Measurements from ENCODE around the gene PPP4R2. TPM values are rescaled to one million over a fixed set of nuclear protein-coding genes. Genes with fewer than 3 reads are reported as not detected.

The PPP4R2 gene
- total RNA-seq, 4 donors from 2014 or later, result 72.9 to 134 (median 80.6) TPM

DNA sequence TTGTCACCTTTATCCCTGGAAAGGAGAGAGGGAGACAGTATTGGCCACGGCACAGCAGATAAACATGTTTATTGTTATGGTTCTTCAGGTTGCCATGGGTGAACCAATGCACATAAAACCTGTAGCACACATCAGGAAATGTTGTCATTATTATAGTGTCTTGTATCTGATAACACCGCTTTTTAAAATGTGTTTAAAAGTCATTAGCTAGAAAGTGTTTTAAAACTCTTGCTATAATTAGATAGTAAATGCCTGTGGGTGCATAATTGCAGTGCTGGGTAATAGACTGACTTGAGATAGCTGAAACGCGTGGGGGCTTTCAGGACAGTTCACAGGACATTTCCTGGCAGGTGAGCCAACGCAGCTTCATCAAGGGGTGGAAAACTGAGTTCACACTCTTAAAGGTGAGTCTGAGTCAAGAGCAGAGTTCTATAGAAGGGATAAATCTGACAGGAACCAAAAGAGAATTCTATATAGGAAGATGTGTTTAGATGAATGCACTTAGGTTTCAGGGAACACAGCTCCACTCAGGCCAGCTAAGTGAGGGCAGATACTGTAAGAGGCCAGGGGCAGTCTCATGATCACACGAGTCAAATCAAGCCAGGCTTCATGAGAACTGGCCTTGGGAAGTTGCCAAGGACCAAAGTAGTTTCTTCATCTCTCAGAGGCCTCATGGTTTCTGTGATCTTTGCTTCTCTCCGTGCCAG is 35.6 kb upstream of the PPP4R2 start:
- H3K27me3 ChIP-seq, result no peaks in the 10 kb centered on the region
- WGBS, 2 donors, result 60 to 64% methylated on average over 7 of the region's 7 CpGs

DNA sequence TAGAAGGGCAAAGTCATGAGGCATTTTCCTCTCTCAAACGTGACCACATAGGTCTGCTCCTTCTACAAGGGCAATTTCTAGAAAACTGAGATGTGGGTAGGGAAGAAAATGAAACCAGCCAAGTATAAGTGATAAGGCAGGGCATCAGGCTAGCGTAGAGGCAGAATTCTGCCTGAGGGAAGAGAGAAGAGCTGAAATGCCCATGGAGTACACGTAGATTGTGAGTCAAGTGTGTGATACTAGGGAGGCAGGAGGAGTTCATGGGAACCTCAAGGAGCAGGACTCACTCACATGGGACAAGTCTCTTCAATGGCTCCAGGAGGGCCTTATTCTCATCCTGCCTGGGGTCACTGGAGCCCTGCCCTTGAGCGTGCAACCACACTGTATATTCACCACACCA is 34.9 kb upstream of the PPP4R2 start:
- H3K36me3 ChIP-seq, result no peaks in the 10 kb centered on the region
- H3K4me3 ChIP-seq, result no peak overlapping the region
- H3K4me1 ChIP-seq, result peaks cover 0 to 23% (median 11%) of the 10 kb centered on the region in 4 donors
- DNase-seq (ENCODE audit: low spot score in 2 of 2), result no peak
- H3K9me3 ChIP-seq, result no peaks in the 10 kb centered on the region
- TF ChIP-seq, protein P1, sequence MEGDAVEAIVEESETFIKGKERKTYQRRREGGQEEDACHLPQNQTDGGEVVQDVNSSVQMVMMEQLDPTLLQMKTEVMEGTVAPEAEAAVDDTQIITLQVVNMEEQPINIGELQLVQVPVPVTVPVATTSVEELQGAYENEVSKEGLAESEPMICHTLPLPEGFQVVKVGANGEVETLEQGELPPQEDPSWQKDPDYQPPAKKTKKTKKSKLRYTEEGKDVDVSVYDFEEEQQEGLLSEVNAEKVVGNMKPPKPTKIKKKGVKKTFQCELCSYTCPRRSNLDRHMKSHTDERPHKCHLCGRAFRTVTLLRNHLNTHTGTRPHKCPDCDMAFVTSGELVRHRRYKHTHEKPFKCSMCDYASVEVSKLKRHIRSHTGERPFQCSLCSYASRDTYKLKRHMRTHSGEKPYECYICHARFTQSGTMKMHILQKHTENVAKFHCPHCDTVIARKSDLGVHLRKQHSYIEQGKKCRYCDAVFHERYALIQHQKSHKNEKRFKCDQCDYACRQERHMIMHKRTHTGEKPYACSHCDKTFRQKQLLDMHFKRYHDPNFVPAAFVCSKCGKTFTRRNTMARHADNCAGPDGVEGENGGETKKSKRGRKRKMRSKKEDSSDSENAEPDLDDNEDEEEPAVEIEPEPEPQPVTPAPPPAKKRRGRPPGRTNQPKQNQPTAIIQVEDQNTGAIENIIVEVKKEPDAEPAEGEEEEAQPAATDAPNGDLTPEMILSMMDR (IDR thresholded peaks at IDR 0.05), result no peak
- TF ChIP-seq POLR2A (IDR thresholded peaks at IDR 0.05), result no peak
- no peak for TF ChIP-seq EP300 (IDR thresholded peaks at IDR 0.05)
- H3K27me3 ChIP-seq, result no peaks in the 10 kb centered on the region
- H3K27ac ChIP-seq, result peak overlapping the region; percentile 31 to 97 (median 70)
- 58 to 68% methylated on average over 4 of the region's 4 CpGs for WGBS, 2 donors

More for the DNA sequence above, 35.6 kb upstream of the PPP4R2 start:
- Histone ChIP-seq H3K36me3 (no peaks in the 10 kb centered on the region), H3K4me1 (peaks cover 0 to 30% (median 13%) of the 10 kb centered on the region in 4 donors), H3K27ac (peak overlapping the region; percentile 41 to 97 (median 70)), H3K4me3 (no peak overlapping the region), H3K9me3 (no peaks in the 10 kb centered on the region)
- DNase-seq (ENCODE audit: low spot score in 2 of 2), result peak in 1 of 2 donors; percentile 39
- TF ChIP-seq, protein P1 (IDR thresholded peaks at IDR 0.05), result no peak
- peak in 1 of 2 donors; percentile 47 for TF ChIP-seq EP300 (IDR thresholded peaks at IDR 0.05)

DNA sequence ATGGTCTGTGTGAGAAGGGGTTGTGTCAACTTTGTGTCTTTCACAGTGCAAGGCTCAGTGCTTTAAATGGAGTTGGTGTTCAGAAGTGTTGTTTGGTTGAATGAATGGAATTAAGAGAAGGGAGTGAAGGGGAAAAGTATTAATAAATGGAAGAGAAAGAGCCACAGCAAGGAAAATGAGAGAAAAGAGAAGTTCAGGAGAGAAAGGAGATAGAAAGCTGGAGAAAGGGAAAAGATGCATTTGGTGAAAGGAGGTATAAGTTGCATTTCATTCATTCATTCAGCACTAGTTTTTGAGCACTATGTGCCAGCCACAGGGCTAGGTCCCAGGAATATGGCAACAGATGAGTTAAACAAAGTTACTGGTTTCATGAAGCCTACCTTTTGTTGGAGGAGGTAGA is 34.3 kb upstream of the PPP4R2 start:
- Histone ChIP-seq H3K9me3 (no peaks in the 10 kb centered on the region), H3K27me3 (no peaks in the 10 kb centered on the region), H3K27ac (peak overlapping the region; percentile 31 to 97 (median 64)), H3K4me3 (no peak overlapping the region), H3K36me3 (no peaks in the 10 kb centered on the region), H3K4me1 (peaks cover 0 to 23% (median 8%) of the 10 kb centered on the region in 4 donors)
- TF ChIP-seq, protein P1 (IDR thresholded peaks at IDR 0.05), result no peak
- no peak for DNase-seq (ENCODE audit: low spot score in 2 of 2)

DNA sequence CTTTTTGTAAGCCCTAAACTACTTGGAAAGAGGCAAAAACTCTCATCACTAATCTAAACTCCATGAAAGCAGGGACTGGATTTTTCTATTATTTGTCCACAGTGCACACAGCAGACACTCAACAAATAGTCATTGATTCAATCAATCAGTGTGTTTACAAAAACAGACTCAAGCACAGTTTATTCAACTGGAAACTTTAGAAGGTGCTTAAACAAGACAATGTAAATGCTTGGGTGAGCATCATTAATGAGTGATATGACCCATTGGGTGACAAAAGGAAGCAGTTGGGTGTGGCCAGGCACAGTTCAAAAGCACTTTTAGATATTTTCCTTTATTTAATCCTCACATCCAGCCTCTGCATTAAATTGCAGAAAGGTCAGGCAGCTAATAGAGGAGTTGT is 32.0 kb upstream of the PPP4R2 start:
- Histone ChIP-seq H3K27me3 (no peaks in the 10 kb centered on the region), H3K27ac (peak overlapping the region in 2 of 4 donors; percentile 37 to 47), H3K4me1 (peaks cover 0 to 18% (median 7%) of the 10 kb centered on the region in 4 donors), H3K36me3 (peaks cover 0 to 21% (median 0%) of the 10 kb centered on the region in 3 donors), H3K4me3 (no peak overlapping the region), H3K9me3 (no peaks in the 10 kb centered on the region)
- DNase-seq (ENCODE audit: low spot score in 2 of 2), result no peak
- no peak for TF ChIP-seq POLR2A (IDR thresholded peaks at IDR 0.05)
- TF ChIP-seq, protein P1 (IDR thresholded peaks at IDR 0.05), result no peak
- TF ChIP-seq EP300 (IDR thresholded peaks at IDR 0.05), result no peak

DNA sequence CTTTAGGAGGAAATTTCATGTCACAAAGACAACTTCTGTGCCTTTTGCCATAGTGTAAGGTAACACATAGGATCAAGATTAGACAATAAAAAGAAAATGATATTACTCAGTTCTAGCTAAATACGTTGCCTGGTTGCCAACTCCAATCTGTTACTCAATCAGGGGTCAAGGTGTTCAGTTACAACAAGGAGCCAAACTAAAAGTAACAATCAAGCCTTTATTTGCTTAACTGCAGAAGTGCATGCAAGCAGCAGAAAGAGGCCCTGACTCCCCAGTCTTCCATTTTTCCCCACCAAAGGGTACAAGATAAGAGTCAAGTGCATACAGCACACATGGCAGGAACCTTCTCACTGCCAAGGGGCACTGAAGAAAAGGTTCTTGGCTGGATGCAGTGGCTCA is 28.3 kb upstream of the PPP4R2 start:
- TF ChIP-seq POLR2A (IDR thresholded peaks at IDR 0.05), result no peak
- WGBS, 2 donors, result 74 to 86% methylated on average over 1 of the region's 1 CpG
- Histone ChIP-seq H3K27ac (no peak overlapping the region), H3K4me3 (no peak overlapping the region), H3K36me3 (peaks cover 0 to 37% (median 0%) of the 10 kb centered on the region in 3 donors), H3K4me1 (peaks cover 0 to 5% (median 0%) of the 10 kb centered on the region in 4 donors), H3K9me3 (no peaks in the 10 kb centered on the region), H3K27me3 (no peaks in the 10 kb centered on the region)
- no peak for DNase-seq (ENCODE audit: low spot score in 2 of 2)

Data from tibial nerve (tissue), 4 donors.